Panc1 (cell line): ENCODE measurements around the gene FLYWCH2. TPM values are rescaled to one million over a fixed set of nuclear protein-coding genes. Genes with fewer than 3 reads are reported as not detected.

ENCODE experiments used
- ATAC-seq: fragments of 200-7000 bp; cut with Tn5 transposase; 2 replicates; pipeline ENCODE4 v1.9.1; 2020; ENCODE audit warnings: mild to moderate bottlenecking, moderate library complexity
- BruUV-seq: library from RNA; stranded (reverse); fragments of 400-500 nt; replicated peaks from 2 replicates; lab custom pipeline; 2021; lab: Mats Ljungman, UMichigan
- CTCF ChIA-PET: fragments of 300-600 bp; sonication (Branson Sonifier 250); formaldehyde crosslinking; loops from one replicate; lab custom pipeline; 2022; ENCODE audit warnings: antibody characterized with exemption; lab: Charles Lee
- POLR2A ChIA-PET: fragments of 300-600 bp; sonication (Branson Sonifier 250); formaldehyde crosslinking; loops from one replicate; lab custom pipeline; 2022; ENCODE audit warnings: antibody characterized with exemption; lab: Charles Lee
- DNase-seq: peaks from one replicate; pipeline ENCODE4 v3.0.0-alpha.2; 2010; ENCODE audit warnings: low read depth, low spot score
- H3K27ac ChIP-seq: 2 replicates; pipeline ENCODE4 v1.5.1; 2011; ENCODE audit warnings: mild to moderate bottlenecking, low read length, inconsistent platforms
- H3K27me3 ChIP-seq: fragments of 200-500 bp; sonication (Bioruptor generic); 2 replicates; pipeline ENCODE4 v1.6.0; 2014; ENCODE audit warnings: low read length, inconsistent platforms; ENCODE audit not compliant: control insufficient read depth, insufficient read depth
- H3K36me3 ChIP-seq: fragments of 200-500 bp; sonication (Bioruptor generic); 2 replicates; pipeline ENCODE4 v1.5.1; 2014; ENCODE audit warnings: inconsistent platforms, mild to moderate bottlenecking, low read length, moderate library complexity; ENCODE audit not compliant: control insufficient read depth, insufficient read depth
- H3K4me1 ChIP-seq: 2 replicates; pipeline ENCODE4 v1.5.1; 2011; ENCODE audit warnings: inconsistent platforms, mild to moderate bottlenecking, low read length, moderate library complexity; ENCODE audit not compliant: control insufficient read depth, insufficient read depth
- H3K4me3 ChIP-seq, 2 experiments: 2 replicates each; pipeline ENCODE4 v1.5.1; 2011 to 2012; ENCODE audit warnings: low read depth in 2 of 2, low read length in 2 of 2, mild to moderate bottlenecking in 2 of 2, inconsistent platforms in 1 of 2, moderate library complexity in 1 of 2
- H3K9me3 ChIP-seq: fragments of 200-500 bp; sonication (Bioruptor generic); 2 replicates; pipeline ENCODE4 v1.5.1; 2014; ENCODE audit warnings: low read depth, mild to moderate bottlenecking, inconsistent platforms, low read length, moderate library complexity; ENCODE audit not compliant: control insufficient read depth, insufficient read depth
- CTCF ChIP-seq: fragments of 450-650 bp; IDR thresholded peaks from 2 replicates; pipeline ENCODE4 v1.5.1; 2017; ENCODE audit warnings: mild to moderate bottlenecking
- POLR2AphosphoS5 ChIP-seq: IDR thresholded peaks from 2 replicates; pipeline ENCODE4 v1.6.1; 2012; ENCODE audit warnings: mild to moderate bottlenecking, low read depth, low read length, moderate library complexity
- SIN3A ChIP-seq: IDR thresholded peaks from 2 replicates; pipeline ENCODE4 v1.6.1; 2012; ENCODE audit warnings: low read depth, mild to moderate bottlenecking, low read length, moderate library complexity, borderline replicate concordance; ENCODE audit not compliant: insufficient read depth
- TCF7L2 ChIP-seq: IDR thresholded peaks from 2 replicates; pipeline ENCODE4 v1.6.1; 2011; ENCODE audit warnings: mild to moderate bottlenecking, low read depth, low read length, inconsistent platforms
- in situ Hi-C: cut with HindIII; loops from 2 replicates; pipeline ENCODE4 v1.10.0; 2016; ENCODE audit warnings: low sequenced_read_pairs, low pct_unique_long_range_greater_than_20kb
- intact Hi-C: fragments of 100-400 bp; cut with micrococcal nuclease; formaldehyde crosslinking; loops from one replicate; pipeline ENCODE4 v1.10.0; 2022; ENCODE audit not compliant: unreplicated experiment
- total RNA-seq: library from RNA; stranded (reverse); gene quantifications from one replicate; pipeline ENCODE4 v1.2.1, GENCODE V29; 2021; ENCODE audit not compliant: unreplicated experiment
- TF ChIP-seq, protein P1 (sequence below), 2 experiments: IDR thresholded peaks; 2 replicates each; pipeline ENCODE4 v1.6.1; 2011 to 2012; ENCODE audit warnings: low read depth in 2 of 2, control low read depth in 1 of 2, low read length in 1 of 2, mild to moderate bottlenecking in 1 of 2, moderate library complexity in 1 of 2; ENCODE audit not compliant: insufficient read depth in 1 of 2

FLYWCH2 gene
- total RNA-seq, 1 experiment from 2014 or later: 77.3 TPM

DNA sequence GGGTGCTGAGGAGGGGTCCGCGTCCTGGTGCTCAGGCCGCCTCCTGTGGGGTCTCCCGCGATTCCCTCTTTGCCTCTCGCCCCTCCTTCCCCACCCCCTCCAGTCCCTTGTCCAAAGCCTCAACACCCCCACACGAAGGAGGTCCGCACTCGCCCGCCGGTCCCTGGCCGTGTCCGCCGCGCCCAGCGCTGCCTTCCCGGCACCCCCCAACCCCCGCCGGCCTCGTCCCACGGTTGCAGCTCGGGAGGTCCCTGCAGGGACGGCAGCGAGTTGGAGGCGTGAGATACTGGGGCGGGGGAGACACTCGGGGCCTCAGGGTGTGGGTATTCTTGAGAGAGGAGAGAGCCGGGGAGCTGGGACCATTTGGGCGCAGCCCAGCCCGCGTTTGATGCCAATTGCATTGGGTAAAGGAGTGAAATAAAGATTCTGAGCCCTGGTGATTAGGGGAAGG lies 468 bp downstream of the FLYWCH2 start:
- peak overlapping the region; percentile 84 for H3K27ac ChIP-seq
- ATAC-seq: 0 out of 2 replicates have a peak, but pooled peaks have one; percentile 7

GRCh38 chr16:2884041-2884451 lies 1.0 kb downstream of the FLYWCH2 start:
- H3K27ac ChIP-seq: peak overlapping the region; percentile 84
- intact Hi-C loops: no loop called here

More for the DNA sequence above, 468 bp downstream of the FLYWCH2 start:
- CTCF ChIA-PET: interaction anchor here (1.0 kb wide), 1 partner anchor 15 kb away, joined by 3 read pairs; no protein-coding TSS in a partner anchor
- Histone ChIP-seq H3K9me3 (peaks cover 6% of the 10 kb centered on the region; the same call in 1 of the 2 replicates), H3K27me3 (no peaks in the 10 kb centered on the region), H3K4me1 (peaks cover 3% of the 10 kb centered on the region; the same call in 1 of the 2 replicates), H3K36me3 (no peaks in the 10 kb centered on the region; the same call in 1 of the 2 replicates), H3K4me3 (peak overlapping the region; percentile 76 to 81)
- no peak for DNase-seq
- TF ChIP-seq SIN3A: no peak
- no peak for TF ChIP-seq CTCF
- TF ChIP-seq, protein P1, sequence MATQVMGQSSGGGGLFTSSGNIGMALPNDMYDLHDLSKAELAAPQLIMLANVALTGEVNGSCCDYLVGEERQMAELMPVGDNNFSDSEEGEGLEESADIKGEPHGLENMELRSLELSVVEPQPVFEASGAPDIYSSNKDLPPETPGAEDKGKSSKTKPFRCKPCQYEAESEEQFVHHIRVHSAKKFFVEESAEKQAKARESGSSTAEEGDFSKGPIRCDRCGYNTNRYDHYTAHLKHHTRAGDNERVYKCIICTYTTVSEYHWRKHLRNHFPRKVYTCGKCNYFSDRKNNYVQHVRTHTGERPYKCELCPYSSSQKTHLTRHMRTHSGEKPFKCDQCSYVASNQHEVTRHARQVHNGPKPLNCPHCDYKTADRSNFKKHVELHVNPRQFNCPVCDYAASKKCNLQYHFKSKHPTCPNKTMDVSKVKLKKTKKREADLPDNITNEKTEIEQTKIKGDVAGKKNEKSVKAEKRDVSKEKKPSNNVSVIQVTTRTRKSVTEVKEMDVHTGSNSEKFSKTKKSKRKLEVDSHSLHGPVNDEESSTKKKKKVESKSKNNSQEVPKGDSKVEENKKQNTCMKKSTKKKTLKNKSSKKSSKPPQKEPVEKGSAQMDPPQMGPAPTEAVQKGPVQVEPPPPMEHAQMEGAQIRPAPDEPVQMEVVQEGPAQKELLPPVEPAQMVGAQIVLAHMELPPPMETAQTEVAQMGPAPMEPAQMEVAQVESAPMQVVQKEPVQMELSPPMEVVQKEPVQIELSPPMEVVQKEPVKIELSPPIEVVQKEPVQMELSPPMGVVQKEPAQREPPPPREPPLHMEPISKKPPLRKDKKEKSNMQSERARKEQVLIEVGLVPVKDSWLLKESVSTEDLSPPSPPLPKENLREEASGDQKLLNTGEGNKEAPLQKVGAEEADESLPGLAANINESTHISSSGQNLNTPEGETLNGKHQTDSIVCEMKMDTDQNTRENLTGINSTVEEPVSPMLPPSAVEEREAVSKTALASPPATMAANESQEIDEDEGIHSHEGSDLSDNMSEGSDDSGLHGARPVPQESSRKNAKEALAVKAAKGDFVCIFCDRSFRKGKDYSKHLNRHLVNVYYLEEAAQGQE (IDR thresholded peaks at IDR 0.05; ENCODE audit: insufficient read depth in 1 of 2, low read depth in 2 of 2, low read length in 1 of 2): no peak
- no peak for TF ChIP-seq TCF7L2
- TF ChIP-seq POLR2AphosphoS5: no peak
- BruUV-seq: no TSS peak
- intact Hi-C loops (no loop called here), in situ Hi-C loops (no loop called here)
- POLR2A ChIA-PET: interaction anchor here (0.7 kb wide), 1 partner anchor 20 kb away, joined by 5 read pairs; no protein-coding TSS in a partner anchor

More at GRCh38 chr16:2884041-2884451, 1.0 kb downstream of the FLYWCH2 start:
- in situ Hi-C loops: no loop called here
- DNase-seq (no peak), ATAC-seq (no peak)
- Histone ChIP-seq H3K4me1 (peaks cover 3% of the 10 kb centered on the region; the same call in 1 of the 2 replicates), H3K4me3 (peak overlapping the region; percentile 76 to 81), H3K36me3 (no peaks in the 10 kb centered on the region; the same call in 1 of the 2 replicates), H3K9me3 (peaks cover 6% of the 10 kb centered on the region; the same call in 1 of the 2 replicates), H3K27me3 (no peaks in the 10 kb centered on the region)
- no TSS peak for BruUV-seq
- POLR2A ChIA-PET: interaction anchor here (0.7 kb wide), 1 partner anchor 21 kb away, joined by 5 read pairs; no protein-coding TSS in a partner anchor
- CTCF ChIA-PET: interaction anchor here (0.5 to 0.6 kb wide), 2 partner anchors 8 to 22 kb away, joined by 3 to 4 read pairs; no protein-coding TSS in a partner anchor
- TF ChIP-seq POLR2AphosphoS5 (no peak), SIN3A (no peak), CTCF (no peak), TCF7L2 (no peak)
- TF ChIP-seq, protein P1 (IDR thresholded peaks at IDR 0.05; ENCODE audit: insufficient read depth in 1 of 2, low read depth in 2 of 2, low read length in 1 of 2): no peak
